Panc1 (cell line): Measurements from ENCODE around the gene TRIM27. TPM values are rescaled to one million over a fixed set of nuclear protein-coding genes. Genes with fewer than 3 reads are reported as not detected.
"Not testable (repeated sequence)": the region's sequence is repeated elsewhere in the genome, so short reads cannot be mapped to it uniquely, and the experiment has no call there.

Experiments
- ATAC-seq: fragments of 200-7000 bp; cut with Tn5 transposase; 2 replicates; pipeline ENCODE4 v1.9.1; 2020; ENCODE audit warnings: mild to moderate bottlenecking, moderate library complexity
- Bru-seq: library from RNA; stranded (reverse); fragments of 400-500 nt; gene quantifications from one replicate; lab custom pipeline; 2021; lab: Mats Ljungman, UMichigan
- BruChase-seq, 2 experiments: library from RNA; stranded (reverse); fragments of 400-500 nt; gene quantifications; one replicate each; lab custom pipeline; 2021; lab: Mats Ljungman, UMichigan
- BruUV-seq: library from RNA; stranded (reverse); fragments of 400-500 nt; replicated peaks from 2 replicates; lab custom pipeline; 2021; lab: Mats Ljungman, UMichigan
- CTCF ChIA-PET: fragments of 300-600 bp; sonication (Branson Sonifier 250); formaldehyde crosslinking; loops from one replicate; lab custom pipeline; 2022; ENCODE audit warnings: antibody characterized with exemption; lab: Charles Lee
- POLR2A ChIA-PET: fragments of 300-600 bp; sonication (Branson Sonifier 250); formaldehyde crosslinking; loops from one replicate; lab custom pipeline; 2022; ENCODE audit warnings: antibody characterized with exemption; lab: Charles Lee
- DNase-seq: peaks from one replicate; pipeline ENCODE4 v3.0.0-alpha.2; 2010; ENCODE audit warnings: low read depth, low spot score
- H3K27ac ChIP-seq: 2 replicates; pipeline ENCODE4 v1.5.1; 2011; ENCODE audit warnings: mild to moderate bottlenecking, low read length, inconsistent platforms
- H3K27me3 ChIP-seq: fragments of 200-500 bp; sonication (Bioruptor generic); 2 replicates; pipeline ENCODE4 v1.6.0; 2014; ENCODE audit warnings: low read length, inconsistent platforms; ENCODE audit not compliant: control insufficient read depth, insufficient read depth
- H3K36me3 ChIP-seq: fragments of 200-500 bp; sonication (Bioruptor generic); 2 replicates; pipeline ENCODE4 v1.5.1; 2014; ENCODE audit warnings: inconsistent platforms, mild to moderate bottlenecking, low read length, moderate library complexity; ENCODE audit not compliant: control insufficient read depth, insufficient read depth
- H3K4me1 ChIP-seq: 2 replicates; pipeline ENCODE4 v1.5.1; 2011; ENCODE audit warnings: inconsistent platforms, mild to moderate bottlenecking, low read length, moderate library complexity; ENCODE audit not compliant: control insufficient read depth, insufficient read depth
- H3K4me3 ChIP-seq, 2 experiments: 2 replicates each; pipeline ENCODE4 v1.5.1; 2011 to 2012; ENCODE audit warnings: low read depth in 2 of 2, low read length in 2 of 2, mild to moderate bottlenecking in 2 of 2, inconsistent platforms in 1 of 2, moderate library complexity in 1 of 2
- H3K9me3 ChIP-seq: fragments of 200-500 bp; sonication (Bioruptor generic); 2 replicates; pipeline ENCODE4 v1.5.1; 2014; ENCODE audit warnings: low read depth, mild to moderate bottlenecking, inconsistent platforms, low read length, moderate library complexity; ENCODE audit not compliant: control insufficient read depth, insufficient read depth
- CTCF ChIP-seq: fragments of 450-650 bp; IDR thresholded peaks from 2 replicates; pipeline ENCODE4 v1.5.1; 2017; ENCODE audit warnings: mild to moderate bottlenecking
- POLR2AphosphoS5 ChIP-seq: IDR thresholded peaks from 2 replicates; pipeline ENCODE4 v1.6.1; 2012; ENCODE audit warnings: mild to moderate bottlenecking, low read depth, low read length, moderate library complexity
- REST ChIP-seq, 2 experiments: IDR thresholded peaks; 2 replicates each; pipeline ENCODE4 v1.6.1; 2011 to 2012; ENCODE audit warnings: low read depth in 2 of 2, control low read depth in 1 of 2, low read length in 1 of 2, mild to moderate bottlenecking in 1 of 2, moderate library complexity in 1 of 2; ENCODE audit not compliant: insufficient read depth in 1 of 2
- SIN3A ChIP-seq: IDR thresholded peaks from 2 replicates; pipeline ENCODE4 v1.6.1; 2012; ENCODE audit warnings: low read depth, mild to moderate bottlenecking, low read length, moderate library complexity, borderline replicate concordance; ENCODE audit not compliant: insufficient read depth
- TCF7L2 ChIP-seq: IDR thresholded peaks from 2 replicates; pipeline ENCODE4 v1.6.1; 2011; ENCODE audit warnings: mild to moderate bottlenecking, low read depth, low read length, inconsistent platforms
- in situ Hi-C: cut with HindIII; loops from 2 replicates; pipeline ENCODE4 v1.10.0; 2016; ENCODE audit warnings: low sequenced_read_pairs, low pct_unique_long_range_greater_than_20kb
- intact Hi-C: fragments of 100-400 bp; cut with micrococcal nuclease; formaldehyde crosslinking; loops from one replicate; pipeline ENCODE4 v1.10.0; 2022; ENCODE audit not compliant: unreplicated experiment
- long read RNA-seq: library from polyadenylated mRNA; unstranded; transcript quantifications from one replicate; pipeline ENCODE4 v2.0.0, GENCODE V29; 2021; ENCODE audit not compliant: unreplicated experiment
- polyA plus RNA-seq: library from polyadenylated mRNA; unstranded; fragments of >200 nt; gene quantifications from one replicate; pipeline ENCODE4 v1.2.1, GENCODE V29; 2012; ENCODE audit warnings: missing spikeins; ENCODE audit not compliant: insufficient read length
- total RNA-seq: library from RNA; stranded (reverse); gene quantifications from one replicate; pipeline ENCODE4 v1.2.1, GENCODE V29; 2021; ENCODE audit not compliant: unreplicated experiment

The TRIM27 gene
- total RNA-seq (53.0 TPM), Bru-seq, nascent RNA (percentile 84 among the genes with signal in this experiment), BruChase-seq, experiment 1, labeled RNA remaining after a 2-hour chase (percentile 91 among the genes with signal in this experiment), BruChase-seq, experiment 2, labeled RNA remaining after a 6-hour chase (percentile 78 among the genes with signal in this experiment)
- 42.6 TPM for polyA plus RNA-seq
- long read RNA-seq, transcript TRIM27-202 (8 exons, 2,967 nt): major isoform, 113 of 144 reads
- long read RNA-seq, partial matches to known transcripts: 9 of 144 reads
- long read RNA-seq, other reads (novel, unspliced or antisense): 21 of 144 reads

- Histone ChIP-seq H3K27ac (peak within 1 kb of the TSS; percentile 83), H3K36me3 (peaks cover 26% of the 10 kb centered on the region), H3K27me3 (no peaks in the 10 kb centered on the region), H3K9me3 (no peaks in the 10 kb centered on the region), H3K4me1 (peaks cover 14% of the 10 kb centered on the region), H3K4me3 (peak within 1 kb of the TSS; percentile 87 to 96)
- ChIA-PET POLR2A (interaction anchor here (0.6 to 1.2 kb wide), 4 partner anchors 14 to 320 kb away, joined by 3 to 9 read pairs (median 8); no protein-coding TSS in a partner anchor), CTCF (interaction anchor here (0.6 to 1.4 kb wide), 5 partner anchors 49 to 86 kb away, joined by 3 to 8 read pairs (median 4); no protein-coding TSS in a partner anchor)
- TF ChIP-seq TCF7L2 (0 out of 2 replicates have a peak, but pooled peaks have one; percentile 28), POLR2AphosphoS5 (peak; percentile 96), CTCF (no peak), SIN3A (peak; percentile 89; the same call in 1 of the 2 replicates), REST (IDR thresholded peaks at IDR 0.05; ENCODE audit: insufficient read depth in 1 of 2, low read depth in 2 of 2, low read length in 1 of 2) (0 out of 4 replicates have a peak, but pooled peaks of 1 of the 2 experiments have one; percentile 34)
- no TSS peak for BruUV-seq
- intact Hi-C loops (no loop called here), in situ Hi-C loops (no loop called here)
- DNase-seq (no peak), ATAC-seq (peak; percentile 97)
These were observed at the start of gene TRIM27 for GRCh38 chr6:28923318-28924102. Gene TRIM27 (minus strand): TSS chr6:28923985. CDS start chr6:28923632, 353 bp downstream.

- DNase-seq, CTCF ChIA-PET, intact Hi-C loops, H3K27ac ChIP-seq, H3K36me3 ChIP-seq, POLR2A ChIA-PET, in situ Hi-C loops, H3K4me3 ChIP-seq, BruUV-seq, H3K27me3 ChIP-seq, H3K4me1 ChIP-seq, ATAC-seq, H3K9me3 ChIP-seq: not testable (repeated sequence)
These were observed 46.3 kb upstream of the TRIM27 start for GRCh38 chr6:28970056-28970455.
